Right renal cortex interstitium (tissue), 3 donors: ENCODE data around the gene CCDC12. TPM values are rescaled to one million over a fixed set of nuclear protein-coding genes. Genes with fewer than 3 reads are reported as not detected.
"Not testable (repeated sequence)": the region's sequence is repeated elsewhere in the genome, so short reads cannot be mapped to it uniquely, and the experiment has no call there.

Source experiments
- DNase-seq, 3 donors: peaks; one replicate each; pipeline ENCODE4 v3.0.0-alpha.2; 2013; ENCODE audit warnings: low read depth in 3 of 3, low spot score in 2 of 3
- polyA plus RNA-seq, 3 donors: library from polyadenylated mRNA; unstranded; fragments of 120-200 nt; gene quantifications; one replicate each; pipeline ENCODE4 v1.2.1, GENCODE V29; 2013; ENCODE audit not compliant: insufficient read length in 3 of 3

CCDC12 gene
- polyA plus RNA-seq, 3 donors, result 48.4 to 56.9 (median 55.7) TPM

DNA sequence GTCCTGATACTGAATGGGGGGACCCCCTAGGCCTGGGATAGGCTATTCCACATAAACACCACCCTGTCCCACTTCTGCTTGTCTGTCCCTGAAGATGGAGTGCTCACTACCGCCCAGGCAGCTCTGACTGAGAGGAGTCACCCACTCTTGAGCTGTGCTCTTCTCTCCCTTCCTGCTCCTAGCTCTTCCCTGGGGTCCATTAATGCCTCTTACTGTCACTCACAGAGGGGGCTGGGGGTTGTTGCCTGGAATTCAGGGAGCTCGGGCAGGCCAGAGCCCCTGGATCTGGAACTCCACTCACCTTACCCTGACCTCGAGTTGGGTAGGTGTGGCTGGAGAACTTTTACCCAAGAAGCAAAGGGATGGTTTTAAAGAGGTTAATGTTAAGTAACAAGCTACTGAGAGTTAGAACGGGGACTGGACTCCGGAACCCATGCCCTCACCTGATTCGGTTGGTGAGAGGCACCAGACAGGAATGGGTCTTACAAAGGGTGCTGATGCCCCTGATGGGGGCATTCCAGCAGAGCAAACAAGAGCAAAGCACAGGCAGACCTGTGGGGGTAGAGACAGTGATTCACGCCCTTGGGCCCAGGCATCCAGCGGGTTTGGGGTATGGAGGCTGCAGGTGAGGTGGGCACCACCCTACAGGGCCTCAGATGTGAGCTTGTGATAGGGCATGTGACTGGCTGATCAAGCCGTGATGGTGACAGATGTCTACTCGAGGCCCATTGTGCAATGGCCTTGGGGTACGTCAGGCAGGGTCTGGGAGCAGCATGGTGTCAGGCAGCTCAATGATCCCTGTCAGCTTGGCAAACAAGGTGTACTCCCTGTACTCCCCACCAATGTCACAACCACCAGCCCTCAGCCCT, 8.3 kb upstream of the CCDC12 start:
- no peak for DNase-seq

GRCh38 chr3:46982546-46982945, 6.0 kb upstream of the CCDC12 start:
- DNase-seq, result no peak

DNA sequence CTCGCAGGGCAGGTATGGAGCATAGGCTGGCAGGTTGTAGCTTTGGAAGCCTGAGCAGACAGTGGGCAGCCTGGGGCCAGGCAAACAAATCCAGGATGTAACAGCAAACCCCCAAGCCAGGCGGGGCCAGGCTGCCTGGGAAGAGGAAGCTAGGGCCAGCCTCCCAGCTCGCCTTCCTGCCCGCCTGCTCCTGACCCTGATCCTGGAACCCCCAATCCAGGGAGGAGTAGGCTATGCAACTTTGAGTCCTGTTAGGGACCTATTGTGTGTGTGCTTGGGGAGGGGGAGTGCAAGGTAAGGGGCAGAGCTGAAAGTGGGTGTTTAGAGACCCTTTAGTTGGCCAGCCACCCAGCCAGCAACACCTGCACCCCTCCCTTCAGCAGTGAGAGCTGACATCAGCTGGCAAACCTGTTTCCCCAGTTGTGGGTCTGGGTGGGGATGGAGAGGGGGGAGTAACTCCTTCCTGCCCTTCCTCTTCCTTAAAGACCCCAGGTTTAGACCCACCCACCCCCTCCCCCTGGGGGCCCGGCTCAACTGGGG, 5.5 kb upstream of the CCDC12 start:
- peak in 1 of 3 donors; percentile 36 for DNase-seq

GRCh38 chr3:46979958-46980497, 3.5 kb upstream of the CCDC12 start:
- no peak for DNase-seq

GRCh38 chr3:46978985-46979944, 2.7 kb upstream of the CCDC12 start, which contains the start of gene NBEAL2:
Gene NBEAL2 (plus strand): TSS chr3:46979666. CDS start chr3:46979862, 196 bp downstream.
- peak; percentile 62 to 75 (median 72) for DNase-seq

GRCh38 chr3:46978381-46978780, 1.8 kb upstream of the CCDC12 start:
- no peak for DNase-seq

GRCh38 chr3:46977811-46978195, 1.3 kb upstream of the CCDC12 start:
- DNase-seq, result no peak

- no peak for DNase-seq
Observed at GRCh38 chr3:46974421-46975171, 1.9 kb downstream of the CCDC12 start.

GRCh38 chr3:46972396-46972795, 4.1 kb downstream of the CCDC12 start:
- no peak for DNase-seq

- DNase-seq, result no peak
Observed at GRCh38 chr3:46971742-46972141, 4.8 kb downstream of the CCDC12 start.

GRCh38 chr3:46971151-46971550, 5.4 kb downstream of the CCDC12 start:
- DNase-seq, result no peak

DNA sequence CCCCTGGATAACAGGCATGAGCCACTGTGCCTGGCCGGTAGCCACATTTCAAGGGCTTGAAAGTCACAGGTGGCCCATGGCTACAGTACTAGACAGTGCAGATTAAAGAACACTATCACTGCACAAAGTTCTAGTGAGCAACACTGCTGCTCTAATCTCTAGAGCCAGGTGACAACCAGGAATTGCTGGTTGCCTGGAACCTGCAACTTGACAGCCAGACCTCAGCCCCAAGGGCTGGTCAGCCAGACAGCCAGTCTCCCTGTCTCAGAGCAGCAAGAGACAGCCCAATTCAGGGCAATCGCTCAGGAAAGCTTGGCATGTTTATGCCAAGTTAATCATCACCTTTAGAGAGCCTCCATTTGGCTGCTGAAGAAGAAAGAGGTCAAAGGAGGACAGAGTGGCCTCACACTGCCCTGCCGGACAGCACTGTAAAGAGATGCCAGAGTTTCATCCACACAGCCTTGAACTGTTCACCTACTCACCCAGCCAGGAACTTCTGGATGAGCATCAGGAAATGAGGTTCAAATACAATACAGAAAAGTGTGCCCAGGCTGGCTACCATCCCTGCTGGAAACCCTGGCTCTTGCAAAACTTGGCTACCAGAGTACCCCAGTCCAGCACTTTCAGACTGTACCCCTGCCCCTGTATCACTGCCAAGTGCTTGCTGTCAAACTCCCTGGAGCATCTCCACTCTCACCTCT, 6.0 kb downstream of the CCDC12 start:
- no peak for DNase-seq

DNA sequence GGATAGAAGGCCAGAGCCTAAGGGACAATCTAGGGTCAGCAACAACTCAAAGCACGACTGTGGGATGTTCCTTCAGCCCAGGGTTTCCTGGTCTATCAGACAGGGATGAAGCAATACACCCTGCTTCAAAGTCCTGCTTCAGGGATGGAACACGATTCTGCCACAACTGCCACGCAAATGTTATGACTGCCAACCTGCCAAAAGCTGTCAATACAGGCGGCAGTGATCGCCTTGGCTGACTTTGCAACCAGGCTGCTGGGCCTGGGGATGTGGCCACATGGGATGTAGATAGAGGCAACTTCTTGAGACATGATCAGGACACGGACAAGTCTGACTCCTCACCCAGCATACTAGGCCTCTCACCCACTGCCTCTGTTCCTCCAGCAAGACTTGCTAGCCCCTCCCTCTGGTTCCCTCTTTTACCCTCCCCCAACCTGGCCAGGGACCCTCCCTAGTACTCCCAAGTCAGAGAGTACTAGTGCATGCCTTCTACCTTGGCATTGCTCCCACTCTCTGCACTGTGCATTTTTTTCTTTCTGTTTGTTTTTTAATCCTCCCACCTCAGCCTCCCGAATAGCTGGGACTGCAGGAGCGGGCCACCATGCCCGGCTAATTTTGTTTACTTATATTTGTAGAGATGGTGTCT, 7.6 kb downstream of the CCDC12 start:
- DNase-seq, result no peak

GRCh38 chr3:46966811-46967210, 9.7 kb downstream of the CCDC12 start:
- DNase-seq, result no peak

DNA sequence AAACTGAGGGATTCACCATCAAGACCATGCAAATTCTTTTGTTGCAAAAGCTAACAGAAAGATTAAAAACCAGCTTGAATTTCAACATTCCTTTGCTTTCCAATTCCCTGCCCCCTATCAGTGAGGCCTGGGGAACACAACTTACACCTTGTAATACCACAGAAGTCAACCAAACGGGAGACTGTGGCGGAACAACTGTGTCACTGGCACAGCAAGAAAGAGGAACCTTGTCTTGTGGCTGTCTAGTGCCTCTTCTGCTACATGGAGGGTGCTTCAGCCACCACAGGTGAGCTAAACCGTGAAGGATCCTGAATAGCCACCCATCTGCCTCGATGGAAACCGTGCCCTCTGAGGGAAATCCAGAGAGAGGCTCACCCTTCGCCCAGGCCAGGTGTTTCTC, 11.4 kb downstream of the CCDC12 start:
- DNase-seq, result no peak

GRCh38 chr3:46964038-46964590, 12.4 kb downstream of the CCDC12 start:
- DNase-seq, result not testable (repeated sequence)

DNA sequence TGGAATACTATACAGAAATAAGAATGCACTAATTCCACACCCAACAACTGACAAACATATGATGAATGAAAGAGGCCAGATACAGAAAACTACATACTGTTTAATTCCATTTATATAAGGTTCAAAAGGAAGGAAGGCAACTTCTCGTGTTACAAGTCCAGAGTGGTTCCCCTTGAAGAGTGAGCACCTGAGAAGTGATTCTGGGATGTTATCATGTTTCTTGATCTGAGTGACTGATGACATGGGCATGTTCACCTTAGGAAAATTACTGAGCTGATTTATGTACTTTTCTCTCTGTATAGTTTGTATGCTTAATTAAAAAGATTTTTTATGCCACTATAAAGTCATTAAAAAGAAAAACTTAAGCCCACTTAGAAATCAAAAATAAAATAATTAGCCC, 13.6 kb downstream of the CCDC12 start:
- DNase-seq, result no peak

DNA sequence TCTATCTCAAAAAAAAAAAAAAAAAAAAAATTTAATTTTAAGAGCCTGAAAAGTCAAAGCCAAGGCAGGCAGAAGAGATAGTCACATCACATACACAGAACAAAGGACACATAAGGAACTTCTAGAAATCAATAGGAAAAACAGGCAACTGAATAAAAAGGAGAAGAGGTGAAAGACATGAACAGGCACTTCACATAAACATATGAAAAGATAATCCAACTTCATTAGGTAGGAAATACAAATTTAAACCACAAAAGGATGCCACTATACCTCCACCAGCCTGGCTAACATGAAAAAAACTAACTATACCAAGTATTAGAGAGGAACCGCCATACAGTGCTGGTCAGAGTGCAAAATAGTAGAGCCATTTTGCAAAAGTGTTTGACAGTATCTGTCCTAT, 14.1 kb downstream of the CCDC12 start:
- no peak for DNase-seq

DNA sequence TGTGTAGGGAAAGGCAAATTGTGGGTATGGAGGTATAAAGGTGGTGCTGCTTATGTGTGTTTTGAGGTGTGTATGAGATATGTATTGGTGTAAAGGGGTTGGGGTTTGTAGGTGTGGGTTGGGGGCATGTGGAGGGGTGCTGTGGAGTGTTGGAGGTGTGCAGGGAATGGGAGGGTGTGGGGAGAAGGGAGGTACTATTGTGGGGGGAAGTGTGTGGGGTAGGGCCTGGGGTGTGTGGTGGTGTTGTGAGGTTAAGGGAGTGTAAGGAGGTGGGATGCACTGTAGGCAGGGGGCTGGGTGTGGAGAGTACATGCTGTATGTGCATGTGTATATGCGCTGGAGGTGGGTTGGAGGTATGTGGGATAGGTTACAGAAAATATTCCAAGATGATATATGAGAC, 15.7 kb downstream of the CCDC12 start:
- DNase-seq, result no peak
